ENCODE measurements around the gene GALNT17.

The GALNT17 gene

DNA sequence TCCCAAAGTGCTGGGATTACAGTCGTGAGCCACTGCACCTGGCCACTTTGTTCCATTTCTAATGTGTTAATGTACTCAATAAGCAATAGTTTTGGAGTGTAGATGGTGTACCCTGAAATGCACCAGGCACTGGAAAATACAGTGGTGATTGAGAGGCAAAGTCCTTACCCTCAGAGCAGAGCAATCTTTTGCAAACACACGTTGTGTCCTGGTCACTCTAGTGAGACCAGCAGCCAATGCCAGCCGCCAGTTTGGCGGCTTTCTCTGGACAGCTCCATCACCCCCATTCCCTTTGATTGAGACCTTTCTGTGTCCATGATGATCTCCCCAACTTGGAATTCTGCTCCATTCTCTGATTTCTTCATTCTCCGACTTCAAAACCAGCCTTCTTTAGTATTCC, 231.3 kb downstream of the GALNT17 start:
- no peak for TF ChIP-seq CTCF (IDR thresholded peaks at IDR 0.05; ENCODE audit: control insufficient read depth, extremely low read depth, insufficient read depth)
- no peak overlapping the region for H3K4me3 ChIP-seq (ENCODE audit: low read depth, low read length)
- no peak for DNase-seq (ENCODE audit: low read depth)

DNA sequence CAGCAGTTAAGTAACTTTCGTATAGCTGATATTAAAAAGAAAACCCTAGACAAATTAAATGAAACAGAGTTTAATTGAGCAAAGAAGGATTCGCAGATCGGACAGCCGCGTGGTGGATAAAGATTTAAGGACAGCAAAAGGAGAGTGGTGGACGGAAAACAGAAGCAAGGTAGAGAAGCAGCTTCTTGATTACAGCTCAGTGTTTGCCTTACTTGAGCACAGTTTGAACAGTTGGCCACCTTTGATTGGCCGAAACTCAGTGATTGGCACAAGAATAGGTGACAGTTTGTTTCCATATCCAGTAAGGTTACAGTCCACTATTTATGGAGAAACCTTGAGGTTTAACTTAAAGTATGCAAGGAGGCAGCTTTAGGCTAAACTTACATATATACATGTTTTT, 231.7 kb downstream of the GALNT17 start:
- no peak for TF ChIP-seq CTCF (IDR thresholded peaks at IDR 0.05; ENCODE audit: control insufficient read depth, extremely low read depth, insufficient read depth)
- H3K4me3 ChIP-seq (ENCODE audit: low read depth, low read length) = no peak overlapping the region
- DNase-seq (ENCODE audit: low read depth) = no peak

DNA sequence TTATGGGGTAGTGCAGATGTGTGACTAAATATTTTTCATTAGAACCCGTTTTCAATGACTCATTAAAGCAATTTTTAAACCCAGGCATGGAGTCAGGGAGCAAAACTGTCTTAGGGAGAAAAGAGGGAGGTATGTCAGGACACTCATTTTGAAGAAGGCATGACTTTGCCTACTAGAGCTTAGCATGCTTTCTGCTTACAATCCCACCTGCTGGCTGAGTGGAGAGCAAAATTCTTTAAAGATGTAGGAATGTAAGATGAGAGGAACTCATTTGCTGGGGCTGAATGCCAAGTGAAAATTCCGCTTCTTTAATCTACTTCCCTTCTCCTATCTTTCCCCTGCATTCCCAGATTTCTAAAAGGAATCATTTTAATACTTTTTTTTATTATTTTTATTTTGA, 232.6 kb downstream of the GALNT17 start:
- no peak overlapping the region for H3K4me3 ChIP-seq (ENCODE audit: low read depth, low read length)
- TF ChIP-seq CTCF (IDR thresholded peaks at IDR 0.05; ENCODE audit: control insufficient read depth, extremely low read depth, insufficient read depth) = no peak
- no peak for DNase-seq (ENCODE audit: low read depth)

GRCh38 chr7:71372991-71373390, 241.0 kb downstream of the GALNT17 start:
- no peak for TF ChIP-seq CTCF (IDR thresholded peaks at IDR 0.05; ENCODE audit: control insufficient read depth, extremely low read depth, insufficient read depth)
- no peak overlapping the region for H3K4me3 ChIP-seq (ENCODE audit: low read depth, low read length)
- no peak for DNase-seq (ENCODE audit: low read depth)

GRCh38 chr7:71377062-71377461, 245.1 kb downstream of the GALNT17 start:
- H3K4me3 ChIP-seq (ENCODE audit: low read depth, low read length) = no peak overlapping the region
- no peak for TF ChIP-seq CTCF (IDR thresholded peaks at IDR 0.05; ENCODE audit: control insufficient read depth, extremely low read depth, insufficient read depth)
- DNase-seq (ENCODE audit: low read depth) = no peak

GRCh38 chr7:71377469-71377868, 245.5 kb downstream of the GALNT17 start:
- TF ChIP-seq CTCF (IDR thresholded peaks at IDR 0.05; ENCODE audit: control insufficient read depth, extremely low read depth, insufficient read depth) = no peak
- no peak overlapping the region for H3K4me3 ChIP-seq (ENCODE audit: low read depth, low read length)
- DNase-seq (ENCODE audit: low read depth) = no peak

DNA sequence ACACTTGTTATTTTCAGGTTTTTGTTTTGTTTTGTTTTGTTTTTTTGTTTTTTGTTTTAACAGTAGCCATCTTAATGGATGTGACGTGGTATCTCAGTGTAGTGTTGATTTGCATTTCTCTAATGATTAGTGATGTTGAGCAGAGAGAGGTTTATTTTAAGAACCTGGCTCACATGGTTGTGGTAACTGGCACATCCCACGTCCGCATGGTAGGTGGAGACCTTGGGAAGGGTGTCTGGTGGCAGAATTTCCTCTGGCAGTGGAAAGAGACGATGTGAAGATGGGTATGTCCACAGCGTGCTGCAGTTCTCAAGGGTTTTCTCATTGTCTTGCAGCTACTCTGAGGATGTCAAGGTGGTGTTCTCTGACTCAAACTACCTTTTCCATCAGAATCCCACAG, 252.2 kb downstream of the GALNT17 start:
- no peak for DNase-seq (ENCODE audit: low read depth)
- no peak for TF ChIP-seq CTCF (IDR thresholded peaks at IDR 0.05; ENCODE audit: control insufficient read depth, extremely low read depth, insufficient read depth)
- H3K4me3 ChIP-seq (ENCODE audit: low read depth, low read length) = no peak overlapping the region

Data from LNCaP clone FGC (cell line).